Fibroblast of lung (primary cell): ENCODE measurements around the gene EVPLL. TPM values are rescaled to one million over a fixed set of nuclear protein-coding genes. Genes with fewer than 3 reads are reported as not detected.
"Not testable (repeated sequence)": the region's sequence is repeated elsewhere in the genome, so short reads cannot be mapped to it uniquely, and the experiment has no call there.

Source experiments
- DNase-seq, 2 donors: peaks; one replicate each; pipeline versions ENCODE4 v3.0.0 to v3.0.0-alpha.2; 2010; ENCODE audit warnings: low read depth in 2 of 2
- H2AFZ ChIP-seq: 2 replicates; pipeline ENCODE4 v1.5.1; 2012; ENCODE audit warnings: low read length, control low read depth, inconsistent platforms
- H3K27ac ChIP-seq: 2 replicates; pipeline ENCODE4 v1.5.1; 2011; ENCODE audit warnings: low read length, control low read depth; ENCODE audit not compliant: insufficient read depth
- H3K27me3 ChIP-seq: 2 replicates; pipeline ENCODE4 v1.5.1; 2011; ENCODE audit warnings: mild to moderate bottlenecking, low read length; ENCODE audit not compliant: control insufficient read depth, insufficient read depth
- H3K36me3 ChIP-seq: 2 replicates; pipeline ENCODE4 v1.5.1; 2011; ENCODE audit warnings: low read length; ENCODE audit not compliant: control insufficient read depth, insufficient read depth
- H3K4me1 ChIP-seq: 2 replicates; pipeline ENCODE4 v1.5.1; 2011; ENCODE audit warnings: low read length; ENCODE audit not compliant: control insufficient read depth, insufficient read depth; ENCODE audit errors: extremely low read depth
- H3K4me2 ChIP-seq: 2 replicates; pipeline ENCODE4 v1.5.1; 2011; ENCODE audit warnings: low read length, control low read depth; ENCODE audit not compliant: insufficient read depth; ENCODE audit errors: extremely low read depth
- H3K4me3 ChIP-seq, 4 experiments: fragments of 200-600 bp in 1 of 4; sonication (generic) in 1 of 4; replicated peaks in 1 of 4; 2 replicates each; pipeline ENCODE4 v1.5.1; 2011 to 2016; ENCODE audit warnings: low read length in 4 of 4, low read depth in 3 of 4, mild to moderate bottlenecking in 3 of 4, control low read depth in 2 of 4, inconsistent platforms in 1 of 4, mixed read lengths in 1 of 4; ENCODE audit not compliant: insufficient read depth in 1 of 4; ENCODE audit errors: control extremely low read depth in 1 of 4
- H3K79me2 ChIP-seq: 2 replicates; pipeline ENCODE4 v1.5.1; 2012; ENCODE audit warnings: mild to moderate bottlenecking, low read length, inconsistent platforms; ENCODE audit not compliant: control insufficient read depth, insufficient read depth
- H3K9ac ChIP-seq: 2 replicates; pipeline ENCODE4 v1.5.1; 2011; ENCODE audit warnings: mild to moderate bottlenecking, low read length, control low read depth; ENCODE audit not compliant: insufficient read depth
- H3K9me3 ChIP-seq: 2 replicates; pipeline ENCODE4 v1.5.1; 2012; ENCODE audit warnings: low read depth, low read length; ENCODE audit not compliant: control insufficient read depth, insufficient read depth
- H4K20me1 ChIP-seq: 2 replicates; pipeline ENCODE4 v1.5.1; 2011; ENCODE audit warnings: low read length; ENCODE audit not compliant: control insufficient read depth, insufficient read depth; ENCODE audit errors: extremely low read depth
- CTCF ChIP-seq, 2 donors: IDR thresholded peaks in 1 of 2; conservative IDR thresholded peaks in 1 of 2; 1 replicate in 1 of 2; 2 replicates in 1 of 2; pipeline ENCODE4 v1.5.1; 2011 to 2012; ENCODE audit warnings: low read length in 2 of 2, control low read depth in 1 of 2, inconsistent platforms in 1 of 2, low read depth in 1 of 2, mild to moderate bottlenecking in 1 of 2
- EZH2 ChIP-seq: IDR thresholded peaks from 2 replicates; pipeline ENCODE4 v1.5.1; 2012; ENCODE audit warnings: low read length, control low read depth, mild to moderate bottlenecking; ENCODE audit errors: missing control alignments
- polyA plus RNA-seq, 2 donors: library from polyadenylated mRNA; depleted of rRNA in 1 of 2; stranded (reverse) in 1 of 2; unstranded in 1 of 2; fragments of >200 nt; gene quantifications; 2 replicates each; pipeline ENCODE4 v1.2.1, GENCODE V29; 2011 to 2012; ENCODE audit warnings: missing spikeins in 1 of 2
- total RNA-seq: library from RNA; depleted of rRNA; stranded (reverse); fragments of >200 nt; gene quantifications from 2 replicates; pipeline ENCODE4 v1.2.1, GENCODE V29; 2014

EVPLL gene
- total and polyA plus RNA-seq, 2 donors (not counting 1 experiment from before 2014, with no cell fraction given) = not detected

DNA sequence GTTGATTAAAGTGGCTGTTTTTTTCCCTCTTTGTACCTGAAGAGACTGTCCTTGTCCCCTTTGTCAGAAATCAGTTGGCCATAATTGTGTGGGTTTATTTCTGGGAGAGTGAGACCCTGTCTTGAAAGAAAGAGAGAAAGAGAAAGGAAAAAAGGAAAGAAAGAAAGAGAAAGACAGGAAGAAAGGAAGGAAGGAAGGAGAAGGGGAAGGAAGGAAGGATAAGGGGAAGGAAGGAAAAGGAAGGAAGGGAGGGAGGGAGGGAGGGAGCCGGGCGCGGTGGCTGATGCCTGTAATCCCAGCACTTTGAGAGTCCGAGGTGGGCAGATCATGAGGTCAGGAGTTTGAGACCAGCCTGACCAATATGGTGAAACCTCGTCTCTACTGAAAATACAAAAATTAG, 6.8 kb upstream of the EVPLL start:
- TF ChIP-seq CTCF (conservative IDR thresholded peaks at IDR 0.05 in 1 of 2, IDR thresholded peaks at IDR 0.05 in 1 of 2; ENCODE audit: low read depth in 1 of 2, low read length in 2 of 2) = no peak
- TF ChIP-seq EZH2 = no peak
- H3K79me2 ChIP-seq = no peaks in the 10 kb centered on the region
- H3K9me3 ChIP-seq = no peaks in the 10 kb centered on the region
- no peaks in the 10 kb centered on the region for H3K4me1 ChIP-seq
- DNase-seq = no peak
- H2AFZ ChIP-seq = no peak overlapping the region
- peaks cover 2% of the 10 kb centered on the region for H3K27me3 ChIP-seq
- H3K36me3 ChIP-seq = no peaks in the 10 kb centered on the region
- no peak overlapping the region for H3K4me2 ChIP-seq
- no peak overlapping the region for H3K4me3 ChIP-seq
- no peak overlapping the region for H3K27ac ChIP-seq
- no peaks in the 10 kb centered on the region for H4K20me1 ChIP-seq
- H3K9ac ChIP-seq = no peak overlapping the region

DNA sequence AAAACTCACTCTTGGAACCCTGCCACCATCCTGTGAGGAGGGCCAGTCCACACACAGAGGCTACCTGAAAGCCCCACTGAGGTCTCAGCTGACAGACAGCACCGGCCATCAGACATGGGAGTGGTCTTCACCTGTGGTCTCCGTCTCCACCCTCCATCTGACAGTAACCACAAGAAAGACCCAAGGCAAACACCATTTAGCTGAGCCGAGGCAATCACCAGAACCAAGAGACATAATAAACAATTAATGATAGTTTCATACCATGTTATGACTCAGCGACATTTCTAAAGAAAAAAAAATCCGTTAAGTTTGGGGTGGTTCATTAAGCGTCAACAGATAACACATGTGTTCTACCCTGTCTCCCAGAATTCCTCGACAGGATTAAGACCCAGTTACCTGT, 6.1 kb upstream of the EVPLL start:
- Histone ChIP-seq H3K36me3 (no peaks in the 10 kb centered on the region), H3K9me3 (no peaks in the 10 kb centered on the region), H3K27ac (no peak overlapping the region), H3K4me2 (no peak overlapping the region), H3K27me3 (peaks cover 2% of the 10 kb centered on the region), H4K20me1 (no peaks in the 10 kb centered on the region), H3K4me1 (no peaks in the 10 kb centered on the region), H2AFZ (no peak overlapping the region), H3K4me3 (no peak overlapping the region), H3K79me2 (no peaks in the 10 kb centered on the region), H3K9ac (no peak overlapping the region)
- no peak for DNase-seq
- TF ChIP-seq EZH2 (no peak), CTCF (conservative IDR thresholded peaks at IDR 0.05 in 1 of 2, IDR thresholded peaks at IDR 0.05 in 1 of 2; ENCODE audit: low read depth in 1 of 2, low read length in 2 of 2) (no peak)

DNA sequence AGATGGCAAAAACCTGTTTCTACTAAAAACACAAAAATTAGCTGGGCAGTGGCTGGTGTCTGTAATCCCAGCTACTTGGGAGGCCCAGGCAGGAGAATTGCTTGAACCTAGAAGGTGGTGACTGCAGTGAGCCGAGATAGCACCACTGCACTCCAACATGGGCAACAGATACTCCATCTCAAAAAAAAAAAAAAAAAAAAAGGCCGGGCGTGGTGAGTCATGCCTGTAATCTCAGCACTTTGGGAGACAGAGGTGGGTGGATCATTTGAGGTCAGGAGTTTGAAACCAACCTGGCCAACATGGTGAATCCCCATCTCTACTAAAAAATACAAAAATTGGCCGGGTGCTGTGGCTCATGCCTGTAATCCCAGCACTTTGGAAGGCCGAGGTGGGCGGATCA, 4.4 kb upstream of the EVPLL start:
- not testable (repeated sequence) for H3K4me2 ChIP-seq, H2AFZ ChIP-seq, H3K9ac ChIP-seq

More for the DNA sequence above, 4.4 kb upstream of the EVPLL start:
- H3K27ac ChIP-seq, H3K36me3 ChIP-seq, H3K9me3 ChIP-seq, H3K4me3 ChIP-seq, H4K20me1 ChIP-seq, H3K4me1 ChIP-seq, H3K27me3 ChIP-seq, DNase-seq, H3K79me2 ChIP-seq: not testable (repeated sequence)
